ENCODE results near the gene VSTM4.

VSTM4 gene

DNA sequence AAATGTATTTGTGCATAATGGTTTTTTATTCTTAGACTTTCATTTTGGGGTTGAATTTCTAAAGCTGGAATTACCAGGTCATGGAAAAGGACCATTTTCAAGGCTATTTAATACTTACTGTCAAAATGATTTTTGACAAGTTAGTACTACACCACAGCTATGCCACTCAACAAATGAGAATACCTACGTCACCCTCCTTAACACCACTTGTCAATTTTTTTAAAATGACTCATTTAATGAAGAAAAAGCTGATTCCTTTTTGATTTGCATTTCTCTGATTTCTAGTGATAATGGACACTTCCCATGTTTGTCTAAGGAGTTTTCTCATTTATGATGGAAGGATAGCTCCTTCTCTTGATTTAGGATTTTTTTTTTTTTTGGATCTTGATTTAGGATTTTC lies 63.3 kb downstream of the VSTM4 start:
- TF ChIP-seq SUZ12 (IDR thresholded peaks at IDR 0.05; ENCODE audit: extremely low read depth, insufficient read depth, insufficient read length) = no peak
- TF ChIP-seq YY1 (IDR thresholded peaks at IDR 0.05; ENCODE audit: insufficient read depth, insufficient read length) = no peak
- no peak for TF ChIP-seq ZNF274 (IDR thresholded peaks at IDR 0.05; ENCODE audit: low read depth, low read length)
- H3K36me3 ChIP-seq (ENCODE audit: insufficient read depth, insufficient read length, low read length) = no peaks in the 10 kb centered on the region

DNA sequence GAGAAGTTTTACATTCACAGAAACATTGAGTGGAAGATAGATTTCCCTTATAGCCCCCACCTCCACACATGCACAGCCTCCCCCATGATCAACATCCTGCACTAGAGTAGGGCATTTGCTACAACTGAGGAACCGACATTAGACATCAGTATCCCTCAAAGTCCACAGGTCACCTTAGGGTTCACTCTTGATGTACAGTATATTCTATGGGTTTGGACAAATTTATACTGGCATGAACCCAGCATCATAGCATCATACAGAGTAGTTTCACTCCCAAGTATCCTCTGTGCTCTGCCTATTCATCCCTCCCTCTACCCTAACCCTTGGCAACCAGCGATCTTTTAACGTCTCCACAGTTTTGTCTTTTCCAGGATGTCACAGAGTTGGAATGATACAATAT lies 64.4 kb downstream of the VSTM4 start:
- H3K36me3 ChIP-seq (ENCODE audit: insufficient read depth, insufficient read length, low read length) = no peaks in the 10 kb centered on the region
- no peak overlapping the region for H3K9ac ChIP-seq (ENCODE audit: insufficient read length, low read depth)
- no peak overlapping the region for H3K4me3 ChIP-seq (ENCODE audit: insufficient read length, low read depth)
- no peak for DNase-seq (ENCODE audit: low read depth, low spot score)
- no peaks in the 10 kb centered on the region for H3K4me1 ChIP-seq (ENCODE audit: insufficient read depth, insufficient read length)
- H3K9me3 ChIP-seq (ENCODE audit: insufficient read depth, low read length) = no peaks in the 10 kb centered on the region
- no peaks in the 10 kb centered on the region for H3K27me3 ChIP-seq (ENCODE audit: insufficient read depth, insufficient read length)
- TF ChIP-seq ZNF274 (IDR thresholded peaks at IDR 0.05; ENCODE audit: low read depth, low read length) (no peak), YY1 (IDR thresholded peaks at IDR 0.05; ENCODE audit: insufficient read depth, insufficient read length) (no peak), SUZ12 (IDR thresholded peaks at IDR 0.05; ENCODE audit: extremely low read depth, insufficient read depth, insufficient read length) (no peak)

More for the DNA sequence above, 63.3 kb downstream of the VSTM4 start:
- no peak for DNase-seq (ENCODE audit: low read depth, low spot score)
- Histone ChIP-seq H3K4me3 (ENCODE audit: insufficient read length, low read depth) (no peak overlapping the region), H3K27me3 (ENCODE audit: insufficient read depth, insufficient read length) (no peaks in the 10 kb centered on the region), H3K9me3 (ENCODE audit: insufficient read depth, low read length) (no peaks in the 10 kb centered on the region), H3K4me1 (ENCODE audit: insufficient read depth, insufficient read length) (peaks cover 2% of the 10 kb centered on the region), H3K9ac (ENCODE audit: insufficient read length, low read depth) (no peak overlapping the region)

GRCh38 chr10:49050366-49050765 lies 65.0 kb downstream of the VSTM4 start:
- DNase-seq (ENCODE audit: low read depth, low spot score) = no peak
- Histone ChIP-seq H3K9ac (ENCODE audit: insufficient read length, low read depth) (no peak overlapping the region), H3K4me1 (ENCODE audit: insufficient read depth, insufficient read length) (no peaks in the 10 kb centered on the region), H3K9me3 (ENCODE audit: insufficient read depth, low read length) (no peaks in the 10 kb centered on the region), H3K27me3 (ENCODE audit: insufficient read depth, insufficient read length) (no peaks in the 10 kb centered on the region), H3K36me3 (ENCODE audit: insufficient read depth, insufficient read length, low read length) (no peaks in the 10 kb centered on the region), H3K4me3 (ENCODE audit: insufficient read length, low read depth) (no peak overlapping the region)
- TF ChIP-seq ZNF274 (IDR thresholded peaks at IDR 0.05; ENCODE audit: low read depth, low read length) (no peak), SUZ12 (IDR thresholded peaks at IDR 0.05; ENCODE audit: extremely low read depth, insufficient read depth, insufficient read length) (no peak)

DNA sequence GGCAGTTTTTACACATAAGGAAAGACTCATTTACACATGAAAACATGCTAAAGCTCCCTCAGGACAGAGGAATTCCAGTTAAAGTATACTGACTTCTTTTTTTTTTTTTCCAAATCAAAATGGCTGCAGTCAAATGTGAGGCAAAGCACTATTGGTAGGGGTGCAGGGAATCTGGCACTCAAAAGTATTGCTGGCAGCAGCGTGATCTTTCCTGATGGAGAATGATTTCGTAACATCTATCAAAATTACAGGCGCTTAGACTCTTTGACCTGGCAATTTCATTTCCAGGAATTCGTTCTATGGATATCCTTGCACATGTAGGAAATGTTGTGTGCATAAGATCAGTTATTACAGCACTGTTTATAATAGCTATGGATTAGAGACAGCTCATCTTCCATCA lies 65.7 kb downstream of the VSTM4 start:
- TF ChIP-seq SUZ12 (IDR thresholded peaks at IDR 0.05; ENCODE audit: extremely low read depth, insufficient read depth, insufficient read length) (no peak), YY1 (IDR thresholded peaks at IDR 0.05; ENCODE audit: insufficient read depth, insufficient read length) (no peak), ZNF274 (IDR thresholded peaks at IDR 0.05; ENCODE audit: low read depth, low read length) (no peak)
- H3K4me3 ChIP-seq (ENCODE audit: insufficient read length, low read depth) = no peak overlapping the region
- H3K9ac ChIP-seq (ENCODE audit: insufficient read length, low read depth) = no peak overlapping the region
- DNase-seq (ENCODE audit: low read depth, low spot score) = no peak
- no peaks in the 10 kb centered on the region for H3K36me3 ChIP-seq (ENCODE audit: insufficient read depth, insufficient read length, low read length)
- H3K27me3 ChIP-seq (ENCODE audit: insufficient read depth, insufficient read length) = no peaks in the 10 kb centered on the region
- H3K4me1 ChIP-seq (ENCODE audit: insufficient read depth, insufficient read length) = no peaks in the 10 kb centered on the region
- H3K9me3 ChIP-seq (ENCODE audit: insufficient read depth, low read length) = no peaks in the 10 kb centered on the region

DNA sequence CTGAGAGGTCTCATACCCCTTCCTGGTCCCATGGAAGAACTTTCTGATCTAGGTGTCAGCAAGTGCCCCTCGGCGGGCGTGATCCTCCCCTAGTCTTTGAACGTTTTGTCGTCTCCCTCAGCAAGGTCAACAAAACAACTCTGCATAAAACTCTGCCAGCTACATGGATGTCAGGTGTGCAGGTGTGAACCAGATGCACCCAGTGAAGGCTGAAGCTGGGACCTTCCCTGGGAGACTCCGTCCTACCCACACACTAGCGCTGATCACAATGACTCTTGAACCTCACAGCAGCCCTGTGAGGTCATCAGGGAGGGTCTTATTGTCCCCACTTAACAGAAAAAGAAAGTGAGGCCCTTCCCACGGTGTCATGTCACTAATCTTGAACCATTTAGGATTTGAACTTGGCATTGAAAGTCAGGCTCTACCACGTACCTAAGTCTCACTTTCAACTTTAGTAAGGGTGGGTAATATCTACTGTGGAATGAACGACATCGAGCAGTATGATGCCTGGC lies 68.1 kb downstream of the VSTM4 start:
- Histone ChIP-seq H3K9me3 (ENCODE audit: insufficient read depth, low read length) (no peaks in the 10 kb centered on the region), H3K27me3 (ENCODE audit: insufficient read depth, insufficient read length) (no peaks in the 10 kb centered on the region), H3K4me1 (ENCODE audit: insufficient read depth, insufficient read length) (no peaks in the 10 kb centered on the region), H3K4me3 (ENCODE audit: insufficient read length, low read depth) (no peak overlapping the region), H3K9ac (ENCODE audit: insufficient read length, low read depth) (no peak overlapping the region), H3K36me3 (ENCODE audit: insufficient read depth, insufficient read length, low read length) (no peaks in the 10 kb centered on the region)
- no peak for TF ChIP-seq SUZ12 (IDR thresholded peaks at IDR 0.05; ENCODE audit: extremely low read depth, insufficient read depth, insufficient read length)
- no peak for DNase-seq (ENCODE audit: low read depth, low spot score)

DNA sequence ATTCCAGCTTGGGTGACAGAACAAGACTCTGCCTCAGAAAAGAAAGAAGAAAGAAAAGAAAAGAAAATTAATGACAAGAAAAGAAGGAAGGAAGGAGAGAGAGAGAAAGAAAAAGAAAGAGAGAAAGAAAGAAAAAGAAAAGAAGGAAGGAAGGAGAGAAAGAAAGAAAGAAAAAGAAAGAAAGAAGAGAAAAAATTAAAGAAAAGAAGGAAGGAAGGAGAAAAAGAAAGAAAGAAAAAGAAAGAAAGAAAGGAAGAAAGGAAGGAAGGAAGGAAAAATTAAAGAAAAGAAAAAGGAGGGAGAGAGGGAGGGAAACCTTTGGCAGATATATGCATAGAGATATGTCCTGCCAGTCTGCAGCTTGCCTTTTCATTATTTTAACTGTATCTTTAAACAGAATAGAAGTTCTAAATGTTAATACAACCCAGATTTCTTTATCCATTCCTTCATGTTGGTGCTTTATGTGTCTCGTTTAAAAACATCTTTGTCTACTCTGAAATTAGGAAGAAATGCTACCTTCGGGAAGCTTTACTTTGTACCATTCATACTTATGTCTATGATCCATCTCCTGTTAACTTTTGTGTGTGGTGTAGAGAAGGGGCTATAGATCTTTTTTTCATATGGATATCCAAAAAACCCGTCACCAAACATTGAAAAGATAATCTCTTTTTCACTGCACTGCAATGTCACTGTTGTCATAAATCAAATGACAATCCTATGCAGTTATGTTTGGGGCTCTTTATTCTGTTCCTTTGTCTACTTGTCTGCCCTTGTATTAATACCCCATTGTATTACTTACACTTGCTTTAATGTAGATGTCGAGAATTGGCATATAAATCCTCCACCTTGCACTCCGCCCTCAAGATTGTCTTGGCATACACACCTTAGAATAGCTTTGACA lies 70.8 kb downstream of the VSTM4 start:
- Histone ChIP-seq H3K9ac (ENCODE audit: insufficient read length, low read depth) (no peak overlapping the region), H3K27me3 (ENCODE audit: insufficient read depth, insufficient read length) (no peaks in the 10 kb centered on the region), H3K36me3 (ENCODE audit: insufficient read depth, insufficient read length, low read length) (no peaks in the 10 kb centered on the region), H3K4me3 (ENCODE audit: insufficient read length, low read depth) (no peak overlapping the region), H3K9me3 (ENCODE audit: insufficient read depth, low read length) (no peaks in the 10 kb centered on the region), H3K4me1 (ENCODE audit: insufficient read depth, insufficient read length) (no peaks in the 10 kb centered on the region)
- TF ChIP-seq ZNF274 (IDR thresholded peaks at IDR 0.05; ENCODE audit: low read depth, low read length) = no peak
- no peak for TF ChIP-seq SUZ12 (IDR thresholded peaks at IDR 0.05; ENCODE audit: extremely low read depth, insufficient read depth, insufficient read length)
- TF ChIP-seq YY1 (IDR thresholded peaks at IDR 0.05; ENCODE audit: insufficient read depth, insufficient read length) = no peak
- no peak for DNase-seq (ENCODE audit: low read depth, low spot score)

- Histone ChIP-seq H3K9me3 (ENCODE audit: insufficient read depth, low read length) (no peaks in the 10 kb centered on the region), H3K9ac (ENCODE audit: insufficient read length, low read depth) (no peak overlapping the region), H3K4me3 (ENCODE audit: insufficient read length, low read depth) (no peak overlapping the region), H3K36me3 (ENCODE audit: insufficient read depth, insufficient read length, low read length) (no peaks in the 10 kb centered on the region), H3K4me1 (ENCODE audit: insufficient read depth, insufficient read length) (no peaks in the 10 kb centered on the region), H3K27me3 (ENCODE audit: insufficient read depth, insufficient read length) (no peaks in the 10 kb centered on the region)
- TF ChIP-seq ZNF274 (IDR thresholded peaks at IDR 0.05; ENCODE audit: low read depth, low read length) = no peak
- no peak for TF ChIP-seq YY1 (IDR thresholded peaks at IDR 0.05; ENCODE audit: insufficient read depth, insufficient read length)
- no peak for TF ChIP-seq SUZ12 (IDR thresholded peaks at IDR 0.05; ENCODE audit: extremely low read depth, insufficient read depth, insufficient read length)
- no peak for DNase-seq (ENCODE audit: low read depth, low spot score)
These were observed 74.7 kb downstream of the VSTM4 start for GRCh38 chr10:49040601-49041000.

Data from NT2/D1 (cell line).